Stimulated activated CD8-positive, alpha-beta memory T cell treated with anti-CD3 and anti-CD28 coated beads, Interleukin-4, amount 100 ng/mL, for 48 hours (primary cell): ENCODE results near the gene TARP.
A peak's percentile ranks its signal among the peaks of the same experiment; 100 is the strongest.
"Not testable (repeated sequence)": the region's sequence is repeated elsewhere in the genome, so short reads cannot be mapped to it uniquely, and the experiment has no call there.

Experiments
- DNase-seq: peaks from one replicate; pipeline ENCODE4 v3.0.0-alpha.2; 2020

TARP gene

GRCh38 chr7:38259157-38259556 is 14.3 kb downstream of the TARP start:
- DNase-seq, result not testable (repeated sequence)

- no peak for DNase-seq
Observed at GRCh38 chr7:38257350-38257677, 16.1 kb downstream of the TARP start.

- DNase-seq, result not testable (repeated sequence)
Observed at GRCh38 chr7:38249849-38250248, 23.6 kb downstream of the TARP start.

- no peak for DNase-seq
Observed at GRCh38 chr7:38248069-38248567, 25.3 kb downstream of the TARP start.

GRCh38 chr7:38245409-38245977 is 27.9 kb downstream of the TARP start:
- DNase-seq, result no peak

- no peak for DNase-seq
Observed at GRCh38 chr7:38244516-38244915, 28.9 kb downstream of the TARP start.

GRCh38 chr7:38243345-38243744 is 30.1 kb downstream of the TARP start:
- DNase-seq, result not testable (repeated sequence)

- DNase-seq, result no peak
Observed at GRCh38 chr7:38242814-38243213, 30.6 kb downstream of the TARP start.

- DNase-seq, result no peak
Observed at GRCh38 chr7:38241071-38241470, 32.4 kb downstream of the TARP start.

- DNase-seq, result not testable (repeated sequence)
Observed at GRCh38 chr7:38239129-38239528, 34.3 kb downstream of the TARP start.

GRCh38 chr7:38235606-38236005 is 37.8 kb downstream of the TARP start:
- no peak for DNase-seq

- DNase-seq, result not testable (repeated sequence)
Observed at GRCh38 chr7:38234759-38235158, 38.7 kb downstream of the TARP start.

GRCh38 chr7:38232502-38233366 is 40.7 kb downstream of the TARP start:
- DNase-seq, result peak; percentile 79

- no peak for DNase-seq
Observed at GRCh38 chr7:38229884-38230642, 43.4 kb downstream of the TARP start.

GRCh38 chr7:38229386-38229785 is 44.0 kb downstream of the TARP start:
- no peak for DNase-seq

GRCh38 chr7:38224392-38224791 is 49.0 kb downstream of the TARP start:
- no peak for DNase-seq

- no peak for DNase-seq
Observed at GRCh38 chr7:38223306-38223705, 50.1 kb downstream of the TARP start.

GRCh38 chr7:38222481-38223096 is 50.8 kb downstream of the TARP start:
- no peak for DNase-seq

GRCh38 chr7:38220452-38220851 is 53.0 kb downstream of the TARP start:
- no peak for DNase-seq

- no peak for DNase-seq
Observed at GRCh38 chr7:38217672-38218071, 55.8 kb downstream of the TARP start.

GRCh38 chr7:38215735-38216670 is 57.4 kb downstream of the TARP start:
- DNase-seq, result peak; percentile 82

GRCh38 chr7:38215115-38215514 is 58.3 kb downstream of the TARP start:
- DNase-seq, result no peak
